COR-L47 (cell line): Measurements from ENCODE around the gene COA8.
A peak's percentile ranks its signal among the peaks of the same experiment; 100 is the strongest.

Experiments used
- DNase-seq: peaks from one replicate; lab custom pipeline; 2025; lab: John Stamatoyannopoulos, UW

Gene COA8

DNA sequence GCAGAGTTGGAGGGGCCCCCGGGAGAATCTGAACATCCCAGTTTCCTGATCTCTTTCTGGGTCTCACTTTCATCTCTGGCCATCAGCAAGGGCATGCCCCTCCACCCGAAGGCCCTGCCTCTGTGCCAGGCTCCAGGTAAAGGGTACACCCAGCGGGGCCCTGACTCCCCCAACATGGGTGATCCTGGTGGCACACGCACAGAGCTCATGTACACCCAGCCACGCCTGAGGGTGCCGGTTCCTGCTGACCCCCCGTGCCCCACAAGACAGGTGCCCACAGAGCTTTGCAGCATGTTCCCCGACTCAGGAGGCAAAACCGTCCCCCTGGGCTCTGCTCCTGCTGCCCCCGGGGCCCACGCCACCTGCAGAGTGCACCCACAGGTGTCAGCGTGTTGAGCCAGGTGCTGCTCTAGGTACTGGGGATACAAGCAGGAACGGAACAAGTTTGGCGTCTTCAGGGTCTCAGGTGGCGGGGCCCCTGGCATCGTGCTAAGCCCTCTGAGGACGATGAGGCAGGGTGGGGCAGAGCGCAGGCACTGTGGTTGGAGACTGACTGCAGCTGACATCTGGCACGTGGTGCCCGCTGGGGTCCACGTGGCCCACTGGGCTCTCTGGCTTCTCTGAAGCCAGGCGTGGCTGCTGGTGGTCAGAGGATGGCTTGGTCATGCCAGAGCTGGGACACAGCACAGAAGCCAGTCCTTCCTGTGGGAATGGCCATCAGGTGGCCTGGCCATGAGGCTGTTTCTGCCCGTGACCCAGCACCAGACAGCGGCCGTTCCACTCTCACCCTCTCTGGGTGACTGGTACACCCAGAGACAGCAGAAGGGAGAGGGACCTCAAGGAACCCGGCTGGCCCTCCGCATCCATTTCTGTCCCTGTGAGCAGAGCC is 14.1 kb upstream of the COA8 start:
- DNase-seq: no peak

DNA sequence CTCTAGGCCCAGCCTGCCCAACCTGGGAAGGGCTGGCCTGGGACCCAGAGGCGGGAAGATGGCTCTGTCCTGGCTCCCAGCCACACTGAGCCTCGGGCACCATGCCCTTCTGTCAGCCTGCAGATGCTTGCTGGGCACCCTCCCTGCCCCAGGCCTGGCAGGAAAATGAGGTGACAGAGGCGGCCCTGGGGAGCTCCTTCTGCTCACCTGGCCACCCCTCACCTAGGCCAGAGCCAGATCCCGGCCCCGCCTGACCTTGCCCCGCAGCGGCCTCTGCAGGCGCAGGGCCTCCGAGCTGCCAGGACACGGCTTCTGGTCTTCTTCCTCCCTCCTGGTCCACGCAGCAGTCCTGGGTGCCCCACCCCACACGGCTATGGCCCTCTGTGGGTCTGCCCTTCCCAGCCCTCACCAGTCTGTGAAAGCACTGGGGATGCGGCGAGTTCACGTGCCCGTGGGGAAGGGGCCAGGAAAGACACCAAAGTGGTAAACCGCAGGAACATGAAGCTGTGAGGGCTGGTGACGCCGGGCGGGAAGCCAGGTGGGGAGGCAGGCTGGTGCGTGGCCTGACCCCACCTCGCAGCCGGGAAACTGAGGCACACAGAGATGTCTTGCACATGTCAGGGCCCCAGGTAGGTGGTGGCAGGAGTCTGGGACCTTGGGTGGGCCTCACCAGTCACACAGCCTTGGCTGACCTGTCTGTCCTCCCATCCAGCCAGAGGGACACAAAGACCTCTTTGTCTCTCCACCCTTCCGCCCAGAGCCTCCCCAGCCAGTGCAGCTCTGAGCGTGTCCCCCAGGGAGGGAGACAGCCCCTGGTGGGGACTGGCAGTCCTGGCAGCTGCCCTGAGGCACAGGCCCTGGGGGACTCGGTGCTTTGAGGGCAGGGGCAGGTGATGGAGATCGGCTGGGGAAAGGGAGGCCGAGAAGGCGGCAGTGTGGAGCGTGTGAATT is 13.1 kb upstream of the COA8 start:
- DNase-seq: no peak

DNA sequence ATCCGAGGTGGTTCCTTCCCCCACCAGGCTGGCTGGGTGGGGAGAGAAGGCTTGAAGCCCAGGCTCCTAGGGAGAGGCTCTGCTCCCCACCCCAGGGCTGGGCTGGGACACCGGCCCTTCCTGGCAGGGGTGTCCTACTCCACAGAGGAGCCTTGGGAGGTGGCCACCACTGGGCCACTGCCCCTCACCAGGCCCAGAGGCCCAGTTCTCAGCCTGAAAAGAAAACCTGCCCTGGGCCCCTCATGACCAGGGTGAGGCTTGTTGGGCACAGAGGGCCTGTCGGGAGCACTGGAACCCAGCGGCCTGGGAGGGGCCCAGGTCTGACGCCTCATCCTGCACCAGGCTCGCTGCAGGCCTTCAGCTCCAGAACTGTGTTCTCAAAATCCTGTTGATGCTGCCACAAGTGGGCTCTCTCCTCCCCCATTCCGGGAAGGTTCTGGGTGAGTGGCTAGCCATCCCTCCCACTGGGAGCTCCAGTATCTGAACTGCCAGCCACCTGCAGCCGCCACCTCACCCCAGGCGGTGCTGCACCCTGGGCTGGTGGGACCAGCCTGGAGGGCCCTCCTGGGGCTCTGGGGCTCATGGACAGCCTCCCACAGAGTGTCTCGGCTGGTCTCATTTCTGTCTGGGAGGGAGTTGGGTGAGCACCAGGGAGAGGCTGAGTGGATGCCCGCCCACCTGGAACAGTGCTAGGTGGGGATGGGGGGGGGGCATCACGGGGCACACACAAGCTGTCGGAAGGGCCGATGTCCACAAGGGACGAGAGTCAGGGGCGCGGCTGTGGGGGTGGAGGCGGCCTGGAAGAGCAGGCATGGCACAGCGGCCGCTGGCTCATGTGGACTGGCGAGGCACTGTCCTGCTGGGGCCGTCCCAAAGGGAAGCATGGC is 12.1 kb upstream of the COA8 start:
- peak; percentile 83 for DNase-seq

DNA sequence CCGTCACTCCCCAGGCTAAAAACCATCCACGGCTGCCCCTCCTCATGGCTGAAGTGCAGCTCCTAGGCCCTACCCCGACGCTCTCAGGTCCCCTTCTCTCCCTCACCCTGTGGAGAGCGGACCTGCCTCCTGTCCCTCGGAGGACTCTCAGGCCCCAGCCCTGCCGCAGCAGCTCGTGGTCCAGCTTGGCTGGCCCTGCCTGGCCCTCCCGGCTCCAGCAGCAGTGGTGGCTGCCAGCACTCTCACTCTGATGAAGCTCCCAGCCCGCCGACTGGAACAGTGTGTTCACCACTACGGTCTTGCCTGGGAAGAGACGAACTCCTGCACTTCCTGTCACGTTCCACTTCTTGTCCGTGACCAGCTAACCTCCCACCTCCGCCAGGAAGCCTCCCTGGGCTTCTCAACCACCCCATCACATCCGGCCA is 11.4 kb upstream of the COA8 start:
- no peak for DNase-seq

DNA sequence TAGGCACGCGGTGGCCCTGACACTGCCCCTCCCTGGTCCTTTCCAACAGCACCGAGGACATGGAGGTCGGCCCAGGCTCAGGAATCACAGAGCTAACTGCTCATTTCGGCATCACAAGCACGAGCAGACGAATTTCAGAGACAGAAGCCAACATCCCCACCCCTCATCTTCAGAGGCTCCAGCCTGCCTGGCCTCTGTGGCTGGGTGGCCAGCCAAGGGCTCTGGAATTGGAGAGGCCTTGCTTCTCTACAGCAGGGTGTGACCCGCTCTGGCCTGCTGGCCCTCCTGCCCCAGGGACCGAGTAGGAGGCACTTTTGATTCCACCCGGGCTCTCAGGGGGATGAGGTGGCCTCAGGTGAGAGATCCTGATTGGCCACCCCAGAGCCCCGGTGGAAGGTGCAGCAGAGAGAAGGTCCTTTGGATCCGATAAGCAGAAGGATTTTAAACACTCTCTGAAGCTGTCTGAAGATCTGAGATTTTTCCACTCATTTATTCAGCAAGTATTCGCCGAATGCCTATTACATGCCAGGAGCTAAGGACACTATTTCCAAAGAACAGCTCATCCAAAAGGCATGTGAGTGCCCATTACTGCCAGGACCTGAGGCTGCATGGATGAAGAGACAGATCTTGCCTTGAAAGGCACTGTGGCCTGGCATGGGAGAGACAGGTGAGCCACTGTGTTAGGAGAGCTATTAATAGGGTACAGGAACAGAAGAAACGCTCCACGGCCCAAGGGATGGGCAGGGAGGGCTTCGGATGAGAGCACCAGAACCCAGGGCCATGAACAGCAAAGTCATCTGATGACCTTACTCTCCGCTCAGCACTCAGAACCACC is 10.5 kb upstream of the COA8 start:
- DNase-seq: no peak

DNA sequence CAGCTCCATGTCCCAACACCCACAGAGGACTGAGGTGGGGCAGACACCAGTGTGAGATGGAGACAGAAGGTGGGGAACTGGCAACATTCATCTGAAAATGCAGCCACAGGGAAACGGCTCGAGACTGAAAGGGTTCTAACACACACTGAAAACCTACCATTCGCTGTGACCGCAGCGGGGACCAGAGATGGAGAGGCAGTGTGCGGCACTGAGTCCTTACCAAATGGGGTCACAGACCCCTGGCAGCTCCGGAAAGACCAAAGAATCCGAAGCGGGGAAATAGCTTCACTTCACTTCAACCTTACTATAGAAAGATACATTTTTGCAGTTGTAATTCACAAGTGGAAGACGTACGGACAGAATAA is 9.9 kb upstream of the COA8 start:
- DNase-seq: no peak

DNA sequence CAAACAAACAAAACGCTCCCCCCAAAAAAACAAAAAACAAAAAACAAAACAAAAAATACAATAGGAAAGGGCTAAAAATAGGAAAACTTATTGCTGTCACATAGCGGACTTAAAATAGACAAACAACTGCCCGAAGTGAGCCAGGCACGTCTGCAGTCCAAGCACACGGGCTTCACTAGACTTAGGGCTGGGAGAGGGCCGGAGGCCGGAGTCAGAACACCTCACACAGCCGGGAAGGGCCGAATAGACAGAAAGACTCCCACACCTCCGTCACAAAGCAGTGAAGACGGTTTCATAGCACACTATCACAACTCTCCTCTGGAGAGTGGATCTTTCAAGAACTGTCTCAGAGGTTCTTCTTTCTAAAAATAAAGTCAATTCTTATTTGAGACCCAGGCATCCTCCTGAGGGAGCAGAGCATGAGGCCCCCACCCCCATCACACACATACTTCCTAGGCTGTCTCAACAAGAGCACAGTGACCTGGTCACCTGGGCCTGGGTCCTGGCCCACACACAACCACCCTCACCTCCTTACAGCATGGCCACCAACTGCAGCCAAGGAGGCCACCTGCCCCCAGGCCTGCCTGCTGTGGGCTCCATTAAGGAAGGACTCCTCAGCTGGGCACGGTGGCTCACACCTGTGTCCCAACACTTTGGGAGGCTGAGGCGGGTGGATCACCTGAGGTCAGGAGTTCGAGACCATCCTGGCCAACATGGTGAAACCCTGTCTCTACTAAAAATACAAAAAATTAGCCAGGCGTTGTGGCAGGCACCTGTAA is 7.0 kb upstream of the COA8 start:
- DNase-seq: no peak

DNA sequence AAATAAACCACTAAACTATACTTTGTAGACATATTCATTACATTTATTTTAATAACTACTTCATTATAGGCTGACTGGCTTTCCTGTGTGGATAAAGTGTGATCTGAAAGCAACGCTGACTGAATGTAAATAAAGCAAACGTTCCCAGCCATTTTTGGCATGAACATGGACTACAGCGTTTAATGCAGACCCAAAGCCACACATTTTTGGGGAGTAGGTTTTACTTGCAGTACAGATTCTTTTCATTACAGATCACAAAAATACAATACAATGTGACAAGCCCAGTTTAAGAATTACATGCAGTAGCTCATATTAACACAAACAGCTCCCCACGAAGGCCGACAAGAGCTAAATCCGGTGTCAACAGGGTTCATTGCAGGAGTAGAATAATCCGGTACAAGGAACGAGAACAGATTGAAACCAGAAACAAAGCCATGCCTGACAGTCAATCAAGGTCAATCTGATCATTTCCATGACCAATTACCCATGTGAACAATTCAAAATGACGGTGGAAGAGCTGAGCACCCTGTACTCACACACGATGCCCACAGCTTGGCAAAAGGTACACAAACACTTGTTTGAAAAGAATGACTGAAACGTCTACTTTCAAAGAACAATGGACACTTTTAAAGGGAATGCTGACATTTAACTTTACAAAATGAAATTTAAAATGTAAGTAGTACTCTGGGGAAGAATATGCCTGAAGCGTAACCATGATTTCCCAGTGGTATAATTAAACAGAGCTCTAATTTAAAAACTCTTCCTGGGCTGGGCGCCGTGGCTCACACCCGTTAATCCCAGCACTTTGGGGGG is 5.6 kb upstream of the COA8 start:
- no peak for DNase-seq

DNA sequence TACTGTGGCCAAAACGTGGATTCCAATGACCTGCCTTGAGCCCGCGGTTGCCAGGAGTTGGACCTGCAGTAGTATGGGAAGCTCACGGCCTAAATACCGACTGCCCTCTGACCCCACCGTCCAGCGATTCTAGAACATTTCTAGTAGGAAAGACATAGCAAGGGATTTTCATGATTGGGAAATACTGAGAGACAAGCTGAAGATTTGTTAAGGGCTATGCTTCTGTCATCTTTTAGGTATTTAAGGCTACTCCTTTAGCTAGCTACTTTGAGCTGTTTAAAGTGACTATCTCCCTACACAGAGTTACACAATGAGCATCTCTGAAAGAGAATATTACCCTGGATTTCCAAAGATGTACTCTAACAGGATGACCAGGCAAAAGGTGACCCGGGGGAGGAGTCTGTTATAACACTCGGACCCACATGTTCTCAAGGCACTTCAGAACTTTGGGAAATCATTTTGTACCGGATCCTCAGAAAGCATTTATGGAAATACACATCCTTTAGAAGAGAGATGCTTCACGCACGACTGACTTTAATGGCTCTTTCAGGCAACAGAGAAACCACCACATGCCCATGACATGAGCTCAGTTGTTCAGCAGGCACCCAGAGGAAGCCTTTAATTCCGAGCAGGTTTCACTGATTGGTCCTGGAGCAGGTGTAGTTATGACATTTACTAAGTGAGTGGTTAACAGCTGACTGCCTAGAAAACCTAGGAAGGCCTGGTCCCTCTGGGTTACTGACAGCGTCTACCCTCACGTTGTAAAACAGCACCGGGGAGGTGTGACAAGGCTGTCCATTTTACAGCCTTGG is 4.5 kb upstream of the COA8 start:
- no peak for DNase-seq

DNA sequence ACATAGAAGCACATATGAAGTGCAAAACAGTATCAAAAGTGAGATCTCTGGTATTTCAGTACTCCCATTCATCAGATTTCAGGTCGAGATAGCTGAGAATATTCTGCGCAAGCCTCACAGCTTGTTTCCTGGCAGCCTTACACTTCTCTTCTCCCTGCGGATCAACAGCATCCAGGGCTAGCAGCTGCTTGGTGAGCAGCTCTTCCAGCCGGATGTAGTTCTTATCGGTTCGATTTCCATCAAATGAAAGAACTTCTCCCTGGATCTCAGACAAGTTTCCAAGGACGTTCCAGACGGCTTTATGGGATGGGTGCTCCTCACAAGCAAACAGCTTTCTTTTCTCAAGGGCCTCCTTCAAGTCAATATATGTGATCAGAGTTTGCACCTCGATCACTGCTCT is 3.0 kb upstream of the COA8 start:
- no peak for DNase-seq

DNA sequence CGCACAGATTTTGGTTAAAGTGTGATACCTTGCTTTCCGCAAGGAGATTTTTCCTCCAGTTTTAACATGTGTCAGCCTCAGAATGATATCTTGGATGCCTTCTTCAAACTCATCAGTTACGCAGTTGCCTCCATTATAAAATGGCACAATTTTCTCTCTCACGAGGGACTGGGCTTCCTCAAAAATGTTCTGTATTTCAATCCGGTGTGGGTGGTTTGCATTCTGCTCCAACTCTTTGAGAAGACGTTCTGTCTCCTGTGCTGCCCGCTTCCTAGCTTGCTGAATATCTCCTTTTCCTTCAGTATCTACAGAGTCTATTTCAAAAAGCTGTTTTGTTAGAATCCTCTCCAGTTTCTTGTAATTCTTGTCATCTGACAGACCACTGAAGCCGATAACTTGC is 2.1 kb upstream of the COA8 start:
- DNase-seq: no peak

DNA sequence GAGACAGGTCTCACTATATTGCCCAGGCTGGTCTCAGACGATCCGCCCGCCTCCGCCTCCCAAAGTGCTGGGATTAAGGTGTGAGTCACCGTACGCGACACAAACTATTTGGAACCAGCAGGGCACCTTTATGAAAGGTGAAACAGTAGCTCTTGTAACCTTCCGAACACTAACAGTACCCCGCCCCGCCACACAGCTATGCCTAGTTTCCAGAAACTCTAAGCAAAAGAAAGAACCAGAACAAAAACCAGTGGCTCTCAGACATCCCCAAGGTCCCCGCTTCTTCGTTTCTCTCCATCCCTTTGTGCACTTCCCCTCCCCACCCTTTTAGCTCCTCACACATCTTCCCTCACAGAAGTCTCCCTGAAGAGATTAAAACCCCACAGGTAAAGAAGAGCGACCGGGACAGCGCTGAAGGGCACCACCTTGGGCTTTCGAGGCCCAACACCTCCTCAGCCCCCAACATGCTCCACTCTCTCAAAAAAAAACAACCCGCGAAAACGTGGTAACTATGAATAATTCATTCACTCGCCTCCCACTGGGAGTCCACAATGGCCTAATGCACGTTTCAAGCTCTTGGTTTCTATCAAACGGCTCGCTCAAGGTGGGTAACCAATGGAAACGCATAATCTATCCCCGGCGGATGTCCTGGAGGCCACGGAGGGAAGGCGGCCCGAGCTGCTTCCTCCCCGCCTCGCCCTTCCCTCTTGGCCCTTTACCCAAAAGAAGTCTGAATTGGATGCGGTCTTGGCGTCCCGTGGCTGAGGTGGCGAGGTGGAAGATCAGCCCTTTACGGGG is 1.2 kb upstream of the COA8 start:
- DNase-seq: peak; percentile 46

DNA sequence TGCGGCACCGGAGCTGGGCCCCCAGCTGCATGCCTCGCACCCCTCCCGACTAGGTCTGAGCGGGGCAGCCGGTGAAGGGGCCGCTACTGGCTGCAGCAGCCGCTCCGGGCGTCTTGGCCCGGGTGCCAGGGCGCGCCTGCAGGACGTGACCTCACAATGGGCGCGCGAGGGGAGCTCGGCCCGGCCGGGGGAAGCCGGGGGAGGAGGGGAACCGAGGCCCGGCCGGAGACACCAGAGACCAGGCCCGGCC is 656 bp upstream of the COA8 start:
- DNase-seq: peak; percentile 46

DNA sequence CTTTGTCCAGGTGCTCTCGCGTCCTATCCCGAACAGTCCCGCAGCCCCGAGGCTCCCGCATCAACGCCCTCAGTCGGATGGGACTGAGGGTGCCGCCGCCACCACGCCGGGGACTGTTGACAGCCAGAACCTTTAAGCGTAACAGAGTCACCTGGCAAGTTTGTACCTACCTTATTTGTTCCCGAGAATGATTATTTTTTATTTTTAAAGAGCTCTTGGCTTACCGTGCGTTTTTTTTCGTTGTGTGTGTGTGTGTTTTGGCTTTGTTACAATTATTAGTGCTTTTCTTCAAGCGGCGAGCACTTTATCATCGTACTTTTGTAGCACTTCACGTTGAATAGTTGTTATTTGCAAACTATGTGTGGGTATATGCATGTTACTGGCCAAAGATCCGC is 463 bp downstream of the COA8 start:
- no peak for DNase-seq

DNA sequence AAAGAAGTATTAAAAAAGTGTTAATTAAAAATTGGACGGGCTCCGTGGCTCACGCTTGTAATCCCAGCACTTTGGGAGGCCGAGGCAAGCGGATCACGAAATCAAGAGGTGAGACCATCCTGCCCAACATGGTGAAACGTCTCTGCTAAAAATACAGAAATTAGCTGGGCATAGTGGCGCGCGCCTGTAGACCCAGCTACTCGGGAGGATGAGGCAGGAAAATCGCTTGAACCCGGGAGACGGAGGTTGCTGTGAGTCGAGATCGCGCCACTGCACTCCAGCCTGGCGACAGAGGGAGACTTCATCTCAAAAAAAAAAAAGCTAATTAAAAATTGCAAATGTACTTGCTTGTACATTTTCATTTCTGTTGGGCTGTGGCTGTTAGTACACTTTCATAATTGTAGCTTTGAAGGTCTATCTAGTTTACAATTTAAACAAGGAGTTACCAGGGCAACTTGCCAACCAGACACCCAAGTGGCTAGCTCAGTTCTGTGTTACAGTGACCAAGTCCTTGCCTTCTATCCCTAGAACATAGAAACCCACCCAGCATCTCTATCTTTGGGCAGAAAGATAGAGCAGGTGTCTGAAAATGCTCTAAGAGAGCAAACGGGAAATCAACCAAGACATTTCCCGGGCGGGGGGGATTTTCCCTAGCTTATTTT is 1.2 kb downstream of the COA8 start:
- peak; percentile 37 for DNase-seq

DNA sequence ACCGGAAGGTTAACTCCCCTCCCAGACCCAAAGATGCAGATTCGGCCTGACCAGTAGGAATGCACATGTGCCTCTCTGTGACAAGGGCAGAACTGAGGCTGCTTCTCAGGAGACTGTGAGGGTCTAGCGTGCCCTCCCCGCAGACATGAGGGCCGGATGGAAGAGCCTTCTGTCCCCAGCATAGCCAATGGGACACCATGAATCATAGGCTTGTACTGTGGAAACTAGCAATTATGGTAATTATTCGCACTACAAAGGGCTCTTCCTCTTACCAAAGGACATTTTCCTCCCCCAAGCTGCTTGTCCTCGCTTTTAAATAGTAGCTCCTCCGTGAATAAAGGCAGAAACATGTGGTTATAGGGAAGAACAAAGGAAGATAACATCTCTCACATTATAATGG is 6.2 kb downstream of the COA8 start:
- peak; percentile 72 for DNase-seq

DNA sequence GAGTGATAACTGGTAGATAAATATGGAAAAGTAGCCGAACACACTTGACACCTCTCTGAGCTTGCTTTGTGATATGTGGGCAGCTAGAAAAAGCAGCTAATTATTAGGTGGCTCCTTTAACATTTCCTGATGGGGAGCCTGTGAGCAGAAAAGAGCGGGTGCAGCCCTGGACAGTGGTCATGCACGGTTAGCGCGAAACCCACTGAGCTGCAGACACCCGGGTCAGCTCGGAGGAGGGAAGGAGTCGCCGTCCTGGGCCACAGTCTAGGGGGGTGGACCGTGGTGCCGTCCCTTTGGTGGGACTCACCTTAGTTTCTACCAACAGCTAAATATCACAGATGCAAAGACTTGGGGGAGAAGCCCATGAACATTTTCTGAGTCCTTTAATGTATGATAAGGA is 6.6 kb downstream of the COA8 start:
- peak; percentile 67 for DNase-seq

DNA sequence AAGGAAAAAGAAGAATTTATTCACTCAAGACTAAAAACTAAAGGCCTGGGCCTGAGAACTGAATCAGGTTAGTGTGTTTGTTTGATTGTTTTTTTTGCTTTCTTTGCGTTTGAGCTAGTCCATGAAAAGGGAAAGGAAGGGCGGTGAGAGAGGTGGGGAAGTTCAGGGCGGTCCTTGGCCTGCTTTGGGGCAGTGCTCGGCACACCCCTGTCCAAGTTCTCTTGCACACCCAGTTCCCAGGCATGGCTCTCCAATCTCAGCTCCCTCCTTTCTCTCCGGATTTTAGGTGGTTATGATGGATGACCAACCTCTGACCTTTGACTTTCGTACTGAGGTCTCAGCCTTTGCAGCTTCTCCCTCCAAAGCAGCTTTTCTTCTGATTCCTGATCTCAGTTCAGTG is 11.3 kb downstream of the COA8 start:
- DNase-seq: no peak
